ENCODE measurements around the gene FAM156B.
"Not testable (repeated sequence)": the region's sequence is repeated elsewhere in the genome, so short reads cannot be mapped to it uniquely, and the experiment has no call there.

The FAM156B gene

GRCh38 chrX:52873825-52874224 is 23.3 kb upstream of the FAM156B start:
- H3K4me3 ChIP-seq (ENCODE audit: control insufficient read depth in 1 of 7, extremely low read depth in 1 of 7, insufficient read depth in 4 of 7, low read depth in 2 of 7, low read length in 6 of 7); H3K27ac ChIP-seq (ENCODE audit: insufficient read depth in 1 of 2, low read depth in 1 of 2, low read length in 2 of 2, poor library complexity in 1 of 2, severe bottlenecking in 2 of 2); DNase-seq; H3K4me1 ChIP-seq (ENCODE audit: control extremely low read depth in 1 of 4, control insufficient read depth in 4 of 4, insufficient read depth in 4 of 4, low read length in 3 of 4); POLR2A ChIA-PET; CTCF ChIA-PET; H3K9me3 ChIP-seq (ENCODE audit: control extremely low read depth in 1 of 5, control insufficient read depth in 4 of 5, insufficient read depth in 2 of 5, low read depth in 1 of 5, low read length in 4 of 5); H3K36me3 ChIP-seq (ENCODE audit: control insufficient read depth in 4 of 4, insufficient read depth in 4 of 4, low read length in 3 of 4): not testable (repeated sequence)
- H3K27me3 ChIP-seq (replicated peaks in 2 of 5; ENCODE audit: control insufficient read depth in 4 of 5, insufficient read depth in 5 of 5, low read length in 4 of 5): peaks cover 0 to 28% (median 0%) of the 10 kb centered on the region in 5 experiments

- CTCF ChIA-PET: no interaction called here
Observed at GRCh38 chrX:52874661-52875060, 22.5 kb upstream of the FAM156B start.

GRCh38 chrX:52875436-52875835 is 21.7 kb upstream of the FAM156B start:
- H3K4me1 ChIP-seq (ENCODE audit: control extremely low read depth in 1 of 4, control insufficient read depth in 4 of 4, insufficient read depth in 4 of 4, low read length in 3 of 4); H3K27ac ChIP-seq (ENCODE audit: insufficient read depth in 1 of 2, low read depth in 1 of 2, low read length in 2 of 2, poor library complexity in 1 of 2, severe bottlenecking in 2 of 2); DNase-seq; H3K4me3 ChIP-seq (ENCODE audit: control insufficient read depth in 1 of 7, extremely low read depth in 1 of 7, insufficient read depth in 4 of 7, low read depth in 2 of 7, low read length in 6 of 7); CTCF ChIA-PET; POLR2A ChIA-PET; H3K36me3 ChIP-seq (ENCODE audit: control insufficient read depth in 4 of 4, insufficient read depth in 4 of 4, low read length in 3 of 4); H3K9me3 ChIP-seq (ENCODE audit: control extremely low read depth in 1 of 5, control insufficient read depth in 4 of 5, insufficient read depth in 2 of 5, low read depth in 1 of 5, low read length in 4 of 5): not testable (repeated sequence)
- WGBS (ENCODE audit: insufficient coverage): 100% methylated on average over 2 of the region's 10 CpGs
- peaks cover 0 to 22% (median 0%) of the 10 kb centered on the region in 5 experiments for H3K27me3 ChIP-seq (replicated peaks in 2 of 5; ENCODE audit: control insufficient read depth in 4 of 5, insufficient read depth in 5 of 5, low read length in 4 of 5)

More at GRCh38 chrX:52874661-52875060, 22.5 kb upstream of the FAM156B start:
- no peak overlapping the region for H3K27ac ChIP-seq (ENCODE audit: insufficient read depth in 1 of 2, low read depth in 1 of 2, low read length in 2 of 2, poor library complexity in 1 of 2, severe bottlenecking in 2 of 2)
- POLR2A ChIA-PET: no interaction called here
- H3K9me3 ChIP-seq (ENCODE audit: control extremely low read depth in 1 of 5, control insufficient read depth in 4 of 5, insufficient read depth in 2 of 5, low read depth in 1 of 5, low read length in 4 of 5): no peaks in the 10 kb centered on the region
- DNase-seq: no peak
- H3K27me3 ChIP-seq (replicated peaks in 2 of 5; ENCODE audit: control insufficient read depth in 4 of 5, insufficient read depth in 5 of 5, low read length in 4 of 5): peaks cover 0 to 28% (median 0%) of the 10 kb centered on the region in 5 experiments
- H3K4me3 ChIP-seq (ENCODE audit: control insufficient read depth in 1 of 7, extremely low read depth in 1 of 7, insufficient read depth in 4 of 7, low read depth in 2 of 7, low read length in 6 of 7): no peak overlapping the region
- H3K4me1 ChIP-seq (ENCODE audit: control extremely low read depth in 1 of 4, control insufficient read depth in 4 of 4, insufficient read depth in 4 of 4, low read length in 3 of 4): no peaks in the 10 kb centered on the region
- WGBS (ENCODE audit: insufficient coverage): 87% methylated on average over 3 of the region's 5 CpGs
- H3K36me3 ChIP-seq (ENCODE audit: control insufficient read depth in 4 of 4, insufficient read depth in 4 of 4, low read length in 3 of 4): no peaks in the 10 kb centered on the region

- DNase-seq; CTCF ChIA-PET; POLR2A ChIA-PET; H3K4me3 ChIP-seq (ENCODE audit: control insufficient read depth in 1 of 7, extremely low read depth in 1 of 7, insufficient read depth in 4 of 7, low read depth in 2 of 7, low read length in 6 of 7); H3K9me3 ChIP-seq (ENCODE audit: control extremely low read depth in 1 of 5, control insufficient read depth in 4 of 5, insufficient read depth in 2 of 5, low read depth in 1 of 5, low read length in 4 of 5); H3K36me3 ChIP-seq (ENCODE audit: control insufficient read depth in 4 of 4, insufficient read depth in 4 of 4, low read length in 3 of 4); H3K27ac ChIP-seq (ENCODE audit: insufficient read depth in 1 of 2, low read depth in 1 of 2, low read length in 2 of 2, poor library complexity in 1 of 2, severe bottlenecking in 2 of 2); H3K4me1 ChIP-seq (ENCODE audit: control extremely low read depth in 1 of 4, control insufficient read depth in 4 of 4, insufficient read depth in 4 of 4, low read length in 3 of 4): not testable (repeated sequence)
- peaks cover 0 to 19% (median 0%) of the 10 kb centered on the region in 5 experiments for H3K27me3 ChIP-seq (replicated peaks in 2 of 5; ENCODE audit: control insufficient read depth in 4 of 5, insufficient read depth in 5 of 5, low read length in 4 of 5)
- WGBS (ENCODE audit: insufficient coverage): 71% methylated on average over 1 of the region's 6 CpGs
Observed at GRCh38 chrX:52876386-52876785, 20.7 kb upstream of the FAM156B start.

- CTCF ChIA-PET, POLR2A ChIA-PET: not testable (repeated sequence)
- no CpG with 5 or more reads among the region's 10 CpGs for WGBS (ENCODE audit: insufficient coverage)
Observed at GRCh38 chrX:52887459-52887858, 9.7 kb upstream of the FAM156B start.

GRCh38 chrX:52888090-52888489 is 9.0 kb upstream of the FAM156B start:
- H3K4me1 ChIP-seq (ENCODE audit: control extremely low read depth in 1 of 4, control insufficient read depth in 4 of 4, insufficient read depth in 4 of 4, low read length in 3 of 4); H3K27me3 ChIP-seq (replicated peaks in 2 of 5; ENCODE audit: control insufficient read depth in 4 of 5, insufficient read depth in 5 of 5, low read length in 4 of 5); H3K9me3 ChIP-seq (ENCODE audit: control extremely low read depth in 1 of 5, control insufficient read depth in 4 of 5, insufficient read depth in 2 of 5, low read depth in 1 of 5, low read length in 4 of 5); H3K4me3 ChIP-seq (ENCODE audit: control insufficient read depth in 1 of 7, extremely low read depth in 1 of 7, insufficient read depth in 4 of 7, low read depth in 2 of 7, low read length in 6 of 7); H3K36me3 ChIP-seq (ENCODE audit: control insufficient read depth in 4 of 4, insufficient read depth in 4 of 4, low read length in 3 of 4); CTCF ChIA-PET; POLR2A ChIA-PET; H3K27ac ChIP-seq (ENCODE audit: insufficient read depth in 1 of 2, low read depth in 1 of 2, low read length in 2 of 2, poor library complexity in 1 of 2, severe bottlenecking in 2 of 2); DNase-seq: not testable (repeated sequence)
- WGBS (ENCODE audit: insufficient coverage): no CpG with 5 or more reads among the region's 9 CpGs

More at GRCh38 chrX:52887459-52887858, 9.7 kb upstream of the FAM156B start:
- not testable (repeated sequence) for H3K27ac ChIP-seq (ENCODE audit: insufficient read depth in 1 of 2, low read depth in 1 of 2, low read length in 2 of 2, poor library complexity in 1 of 2, severe bottlenecking in 2 of 2); H3K4me1 ChIP-seq (ENCODE audit: control extremely low read depth in 1 of 4, control insufficient read depth in 4 of 4, insufficient read depth in 4 of 4, low read length in 3 of 4); H3K36me3 ChIP-seq (ENCODE audit: control insufficient read depth in 4 of 4, insufficient read depth in 4 of 4, low read length in 3 of 4); H3K9me3 ChIP-seq (ENCODE audit: control extremely low read depth in 1 of 5, control insufficient read depth in 4 of 5, insufficient read depth in 2 of 5, low read depth in 1 of 5, low read length in 4 of 5); H3K4me3 ChIP-seq (ENCODE audit: control insufficient read depth in 1 of 7, extremely low read depth in 1 of 7, insufficient read depth in 4 of 7, low read depth in 2 of 7, low read length in 6 of 7); DNase-seq; H3K27me3 ChIP-seq (replicated peaks in 2 of 5; ENCODE audit: control insufficient read depth in 4 of 5, insufficient read depth in 5 of 5, low read length in 4 of 5)

GRCh38 chrX:52896438-52896837 is 692 bp upstream of the FAM156B start:
- POLR2A ChIA-PET; CTCF ChIA-PET; H3K27me3 ChIP-seq (replicated peaks in 2 of 5; ENCODE audit: control insufficient read depth in 4 of 5, insufficient read depth in 5 of 5, low read length in 4 of 5); H3K9me3 ChIP-seq (ENCODE audit: control extremely low read depth in 1 of 5, control insufficient read depth in 4 of 5, insufficient read depth in 2 of 5, low read depth in 1 of 5, low read length in 4 of 5); DNase-seq; H3K36me3 ChIP-seq (ENCODE audit: control insufficient read depth in 4 of 4, insufficient read depth in 4 of 4, low read length in 3 of 4); H3K4me1 ChIP-seq (ENCODE audit: control extremely low read depth in 1 of 4, control insufficient read depth in 4 of 4, insufficient read depth in 4 of 4, low read length in 3 of 4); H3K27ac ChIP-seq (ENCODE audit: insufficient read depth in 1 of 2, low read depth in 1 of 2, low read length in 2 of 2, poor library complexity in 1 of 2, severe bottlenecking in 2 of 2); H3K4me3 ChIP-seq (ENCODE audit: control insufficient read depth in 1 of 7, extremely low read depth in 1 of 7, insufficient read depth in 4 of 7, low read depth in 2 of 7, low read length in 6 of 7): not testable (repeated sequence)
- WGBS (ENCODE audit: insufficient coverage): no CpG with 5 or more reads among the region's 8 CpGs
